Mesodermal cell (in vitro differentiated cells): ENCODE results near the gene PLEK2.
"Not testable (repeated sequence)": the region's sequence is repeated elsewhere in the genome, so short reads cannot be mapped to it uniquely, and the experiment has no call there.

ENCODE experiments used
- H3K27ac ChIP-seq: 2 replicates; pipeline ENCODE4 v1.7.0; 2013; ENCODE audit warnings: mild to moderate bottlenecking, low read depth, low read length, moderate library complexity; ENCODE audit not compliant: severe bottlenecking
- H3K36me3 ChIP-seq: 2 replicates; pipeline ENCODE4 v1.7.1; 2013; ENCODE audit warnings: mild to moderate bottlenecking, low read length, moderate library complexity; ENCODE audit not compliant: control insufficient read depth, insufficient read depth
- H3K4me1 ChIP-seq: one replicate; pipeline ENCODE4 v1.7.1; 2013; ENCODE audit warnings: mild to moderate bottlenecking, low read length; ENCODE audit not compliant: insufficient read depth, control insufficient read depth, poor library complexity, severe bottlenecking
- H3K4me3 ChIP-seq: 2 replicates; pipeline ENCODE4 v1.7.0; 2013; ENCODE audit warnings: low read length, control low read depth, mild to moderate bottlenecking; ENCODE audit not compliant: insufficient read depth, poor library complexity, severe bottlenecking; ENCODE audit errors: extremely low read depth
- H3K9me3 ChIP-seq: 2 replicates; pipeline ENCODE4 v1.7.1; 2013; ENCODE audit warnings: mild to moderate bottlenecking, low read length, moderate library complexity; ENCODE audit not compliant: control insufficient read depth
- WGBS, 2 experiments: methylation state at CpG; one replicate each; pipeline ENCODE4 v1.1.5; 2013; ENCODE audit warnings: missing lambda C conversion rate in 2 of 2; ENCODE audit not compliant: insufficient coverage in 2 of 2; 5-methylcytosine and 5-hydroxymethylcytosine counted together

Gene PLEK2

GRCh38 chr14:67416810-67417209, 4.8 kb upstream of the PLEK2 start:
- Histone ChIP-seq H3K4me3 (no peak overlapping the region), H3K36me3 (no peaks in the 10 kb centered on the region), H3K27ac (no peak overlapping the region), H3K9me3 (no peaks in the 10 kb centered on the region), H3K4me1 (peaks cover 35% of the 10 kb centered on the region)
- WGBS, 2 experiments: 100% methylated on average over 1 of the region's 2 CpGs; no CpG with 5 or more reads in 1 of the 2 experiments

GRCh38 chr14:67416085-67416484, 4.1 kb upstream of the PLEK2 start:
- Histone ChIP-seq H3K36me3 (no peaks in the 10 kb centered on the region), H3K9me3 (no peaks in the 10 kb centered on the region), H3K4me3 (no peak overlapping the region), H3K27ac (no peak overlapping the region), H3K4me1 (peaks cover 41% of the 10 kb centered on the region)
- WGBS, 2 experiments: 84 to 93% methylated on average over 6 to 7 of the region's 8 CpGs

DNA sequence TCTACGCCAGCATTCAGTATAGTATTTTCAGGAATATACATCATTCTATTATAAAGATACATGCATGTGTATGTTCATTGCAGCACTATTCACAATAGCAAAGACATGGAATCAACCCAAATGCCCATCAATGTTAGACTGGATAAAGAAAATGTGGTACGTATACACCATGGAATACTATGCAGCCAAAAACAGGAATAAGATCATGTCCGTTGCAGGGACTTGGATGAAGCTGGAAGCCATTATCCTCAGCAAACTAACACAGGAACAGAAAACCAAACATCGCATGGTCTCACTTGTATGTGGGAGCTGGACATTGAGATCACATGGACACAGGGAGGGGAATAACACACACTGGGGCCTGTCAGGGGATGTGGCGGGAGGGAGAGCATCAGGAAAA, 3.6 kb upstream of the PLEK2 start:
- WGBS, 2 experiments: 90 to 100% methylated on average over 2 to 3 of the region's 5 CpGs

DNA sequence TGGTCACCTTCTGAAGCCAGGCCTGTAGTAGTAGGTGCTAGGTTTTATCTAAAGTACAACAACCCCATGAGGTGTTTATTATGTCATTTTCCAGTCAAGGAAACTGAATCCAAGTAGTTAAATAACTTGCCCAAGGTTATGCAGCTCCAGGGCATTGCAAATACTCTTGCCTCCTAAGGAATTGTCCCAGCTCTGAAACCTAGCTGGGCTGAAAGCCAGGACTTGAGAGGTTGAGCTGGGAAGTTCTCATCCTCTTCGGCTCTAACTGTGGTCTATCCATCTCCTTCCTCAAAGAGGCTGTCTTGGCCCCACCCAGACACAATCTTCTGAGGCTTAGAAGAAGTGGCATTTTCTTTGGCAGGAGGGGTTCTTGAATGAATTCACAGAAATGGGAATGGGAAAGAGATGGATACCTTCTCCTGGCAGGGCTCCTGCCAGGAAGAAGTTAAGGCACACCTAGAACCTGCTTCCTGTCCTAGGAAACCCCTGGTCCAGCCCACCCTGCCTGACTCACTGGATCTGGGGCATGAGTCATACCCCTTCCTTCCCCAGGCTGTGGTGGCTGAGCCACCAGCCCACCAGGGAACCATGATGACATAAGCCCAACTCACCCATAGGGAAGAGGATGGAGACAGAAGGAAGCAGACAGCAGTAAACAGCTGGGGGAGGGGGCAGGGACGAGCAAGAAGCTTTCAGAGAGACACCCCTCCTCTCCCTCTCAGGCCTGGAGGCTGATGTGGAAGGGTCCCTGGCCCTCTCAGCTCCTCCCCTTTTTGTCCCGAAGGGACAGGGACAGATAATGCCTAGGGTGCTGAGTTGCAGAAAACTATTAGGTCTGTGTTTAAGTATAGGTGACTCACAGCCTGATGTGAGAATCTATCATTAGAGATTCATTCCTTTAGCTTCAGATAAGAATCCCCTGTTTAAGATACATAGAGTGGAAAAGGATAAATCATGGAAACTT, 2.1 kb upstream of the PLEK2 start:
- H3K4me1 ChIP-seq: peaks cover 51% of the 10 kb centered on the region

More for the DNA sequence above, 3.6 kb upstream of the PLEK2 start:
- H3K4me1 ChIP-seq: peaks cover 42% of the 10 kb centered on the region
- H3K27ac ChIP-seq, H3K9me3 ChIP-seq, H3K4me3 ChIP-seq, H3K36me3 ChIP-seq: not testable (repeated sequence)

DNA sequence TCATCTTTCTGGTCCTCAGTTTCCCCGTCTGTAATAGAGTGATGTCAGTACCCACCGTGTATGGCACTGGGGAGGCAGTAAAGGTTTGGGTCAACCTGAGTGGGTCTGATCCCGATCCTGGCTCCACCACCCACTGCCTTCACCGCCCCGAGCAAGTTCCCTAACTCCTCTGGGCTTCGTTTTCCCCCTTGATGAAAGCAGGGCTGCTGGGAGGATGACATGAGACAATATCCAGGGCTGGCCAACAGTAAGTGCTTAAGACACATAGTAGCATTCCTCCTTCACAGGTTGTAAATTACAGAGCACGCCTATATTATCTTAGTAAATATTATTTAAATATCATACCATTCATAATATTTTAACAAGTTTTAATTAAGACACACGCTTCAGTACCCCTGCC, 595 bp downstream of the PLEK2 start:
- H3K27ac ChIP-seq: no peak overlapping the region
- H3K4me3 ChIP-seq: no peak overlapping the region
- WGBS, 2 experiments: 87 to 94% methylated on average over 2 to 3 of the region's 8 CpGs
- no peaks in the 10 kb centered on the region for H3K36me3 ChIP-seq
- H3K9me3 ChIP-seq: no peaks in the 10 kb centered on the region
- H3K4me1 ChIP-seq: peaks cover 38% of the 10 kb centered on the region

More for the DNA sequence above, 2.1 kb upstream of the PLEK2 start:
- WGBS, 2 experiments: 0 to 100% methylated on average over 1 of the region's 3 CpGs
- Histone ChIP-seq H3K9me3 (no peaks in the 10 kb centered on the region), H3K4me3 (no peak overlapping the region), H3K27ac (peak overlapping the region; percentile 75), H3K36me3 (no peaks in the 10 kb centered on the region)

- WGBS, 2 experiments: 72 to 90% methylated on average over 3 to 6 of the region's 9 CpGs
- no peak overlapping the region for H3K4me3 ChIP-seq
- H3K36me3 ChIP-seq: no peaks in the 10 kb centered on the region
- H3K4me1 ChIP-seq: peaks cover 32% of the 10 kb centered on the region
- H3K27ac ChIP-seq: peak overlapping the region; percentile 75
- H3K9me3 ChIP-seq: no peaks in the 10 kb centered on the region
Observed at GRCh38 chr14:67410313-67410712, 1.7 kb downstream of the PLEK2 start.

DNA sequence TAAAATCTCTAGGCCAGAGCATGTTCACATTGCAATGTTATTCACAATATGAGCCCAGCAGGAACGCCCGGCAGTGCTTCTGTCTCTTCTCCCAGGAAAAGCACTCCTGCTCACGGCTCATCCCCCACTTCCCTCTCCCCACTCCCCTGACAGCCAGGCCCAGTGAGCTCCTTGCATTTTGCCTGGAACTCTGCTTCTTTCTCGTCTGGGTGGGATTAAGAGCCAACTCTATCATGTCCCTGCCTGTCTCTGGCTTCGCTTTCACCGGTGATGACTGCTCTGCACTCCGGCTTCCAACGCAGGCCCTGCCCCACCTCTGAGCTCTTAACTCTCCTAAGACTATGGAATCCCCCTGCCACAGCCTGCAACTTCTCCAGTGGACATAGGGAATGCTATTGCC, 2.5 kb downstream of the PLEK2 start:
- Histone ChIP-seq H3K9me3 (no peaks in the 10 kb centered on the region), H3K27ac (peak overlapping the region; percentile 75), H3K36me3 (no peaks in the 10 kb centered on the region), H3K4me3 (no peak overlapping the region), H3K4me1 (peaks cover 32% of the 10 kb centered on the region)
- WGBS, 2 experiments: 71 to 80% methylated on average over 5 to 8 of the region's 8 CpGs

GRCh38 chr14:67408122-67408801, 3.7 kb downstream of the PLEK2 start:
- not testable (repeated sequence) for H3K36me3 ChIP-seq, H3K4me3 ChIP-seq, H3K9me3 ChIP-seq, H3K27ac ChIP-seq
- H3K4me1 ChIP-seq: peaks cover 24% of the 10 kb centered on the region
- 89 to 92% methylated on average over 4 to 5 of the region's 7 CpGs for WGBS, 2 experiments

DNA sequence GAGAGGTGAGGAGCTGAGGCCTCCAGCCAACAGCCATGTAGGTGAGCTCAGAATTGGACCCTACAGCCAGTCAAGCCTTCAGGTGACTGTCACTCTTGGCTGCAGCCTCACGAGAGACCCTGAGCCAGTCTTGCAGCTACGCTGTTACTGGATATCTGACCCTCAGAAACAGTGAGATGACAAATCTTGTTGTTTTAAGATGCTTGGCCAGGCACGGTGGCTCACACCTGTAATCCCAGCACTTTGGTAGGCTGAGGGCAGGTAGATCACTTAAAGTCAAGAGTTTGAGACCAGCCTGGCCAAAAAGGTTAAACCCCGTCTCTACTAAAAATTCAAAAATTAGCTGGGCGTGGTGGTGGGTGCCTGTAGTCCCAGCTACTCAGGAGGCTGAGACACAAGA, 6.2 kb downstream of the PLEK2 start:
- peaks cover 13% of the 10 kb centered on the region for H3K4me1 ChIP-seq
- H3K27ac ChIP-seq: no peak overlapping the region
- no peaks in the 10 kb centered on the region for H3K36me3 ChIP-seq
- WGBS, 2 experiments: 94 to 95% methylated on average over 4 to 5 of the region's 5 CpGs
- peaks cover 3% of the 10 kb centered on the region for H3K9me3 ChIP-seq
- no peak overlapping the region for H3K4me3 ChIP-seq

- Histone ChIP-seq H3K36me3 (no peaks in the 10 kb centered on the region), H3K4me1 (peaks cover 23% of the 10 kb centered on the region), H3K9me3 (peaks cover 3% of the 10 kb centered on the region), H3K27ac (no peak overlapping the region), H3K4me3 (no peak overlapping the region)
- 93% methylated on average over 3 of the region's 4 CpGs; no CpG with 5 or more reads in 1 of the 2 experiments for WGBS, 2 experiments
Observed at GRCh38 chr14:67400434-67400833, 11.5 kb downstream of the PLEK2 start.
